ENCODE data around the gene MRPL34. TPM values are rescaled to one million over a fixed set of nuclear protein-coding genes. Genes with fewer than 3 reads are reported as not detected.

MRPL34 gene
- total RNA-seq, 1 experiment from 2014 or later = 87.7 TPM

GRCh38 chr19:17286752-17287151, 18.9 kb upstream of the MRPL34 start:
- H3K4me3 ChIP-seq (ENCODE audit: low read depth in 2 of 2, low read length in 2 of 2) = no peak overlapping the region
- CTCF ChIA-PET = interaction anchor here (0.5 kb wide), 1 partner anchor 10 kb away, joined by 7 read pairs; no protein-coding TSS in a partner anchor
- H3K27me3 ChIP-seq (ENCODE audit: control insufficient read depth, insufficient read depth, low read length) = no peaks in the 10 kb centered on the region
- DNase-seq (ENCODE audit: low read depth, low spot score) (no peak), ATAC-seq (no peak)
- TF ChIP-seq POLR2AphosphoS5 (IDR thresholded peaks at IDR 0.05; ENCODE audit: low read depth, low read length) (no peak), SIN3A (IDR thresholded peaks at IDR 0.05; ENCODE audit: borderline replicate concordance, insufficient read depth, low read depth, low read length) (no peak), CTCF (IDR thresholded peaks at IDR 0.05) (no peak), TCF7L2 (IDR thresholded peaks at IDR 0.05; ENCODE audit: low read depth, low read length) (no peak), REST (IDR thresholded peaks at IDR 0.05; ENCODE audit: insufficient read depth in 1 of 2, low read depth in 2 of 2, low read length in 1 of 2) (no peak)
- no peaks in the 10 kb centered on the region for H3K36me3 ChIP-seq (ENCODE audit: control insufficient read depth, insufficient read depth, low read length)
- POLR2A ChIA-PET = no interaction called here
- in situ Hi-C loops (cut with HindIII; ENCODE audit: low pct_unique_long_range_greater_than_20kb, low sequenced_read_pairs) (no loop called here), intact Hi-C loops (cut with micrococcal nuclease; ENCODE audit: unreplicated experiment) (loop anchor here (10.0 kb wide), 1 partner anchor 62 kb away; the partner anchor contains the start of gene OCEL1)
- H3K4me1 ChIP-seq (ENCODE audit: control insufficient read depth, insufficient read depth, low read length) = peaks cover 3% of the 10 kb centered on the region; the same call in 1 of the 2 replicates
- no peak overlapping the region for H3K27ac ChIP-seq (ENCODE audit: low read length)
- no peaks in the 10 kb centered on the region for H3K9me3 ChIP-seq (ENCODE audit: control insufficient read depth, insufficient read depth, low read depth, low read length)
- BruUV-seq (replicated peaks) = no TSS peak

- no TSS peak for BruUV-seq (replicated peaks)
- in situ Hi-C loops (cut with HindIII; ENCODE audit: low pct_unique_long_range_greater_than_20kb, low sequenced_read_pairs) = no loop called here
- CTCF ChIA-PET = interaction anchor here (0.5 kb wide), 1 partner anchor 15 kb away, joined by 5 read pairs; no protein-coding TSS in a partner anchor
- no peak overlapping the region for H3K27ac ChIP-seq (ENCODE audit: low read length)
- intact Hi-C loops (cut with micrococcal nuclease; ENCODE audit: unreplicated experiment) = loop anchor here (10.0 kb wide), 1 partner anchor 65 kb away; the partner anchor contains the start of gene OCEL1
- POLR2A ChIA-PET = no interaction called here
- H3K36me3 ChIP-seq (ENCODE audit: control insufficient read depth, insufficient read depth, low read length) = no peaks in the 10 kb centered on the region
- ATAC-seq (0 out of 2 replicates have a peak, but pooled peaks have one; percentile 47), DNase-seq (ENCODE audit: low read depth, low spot score) (no peak)
- no peaks in the 10 kb centered on the region for H3K9me3 ChIP-seq (ENCODE audit: control insufficient read depth, insufficient read depth, low read depth, low read length)
- H3K27me3 ChIP-seq (ENCODE audit: control insufficient read depth, insufficient read depth, low read length) = no peaks in the 10 kb centered on the region
- TF ChIP-seq CTCF (IDR thresholded peaks at IDR 0.05) (no peak), REST (IDR thresholded peaks at IDR 0.05; ENCODE audit: insufficient read depth in 1 of 2, low read depth in 2 of 2, low read length in 1 of 2) (no peak), SIN3A (IDR thresholded peaks at IDR 0.05; ENCODE audit: borderline replicate concordance, insufficient read depth, low read depth, low read length) (no peak), POLR2AphosphoS5 (IDR thresholded peaks at IDR 0.05; ENCODE audit: low read depth, low read length) (no peak), TCF7L2 (IDR thresholded peaks at IDR 0.05; ENCODE audit: low read depth, low read length) (no peak)
- no peak overlapping the region for H3K4me3 ChIP-seq (ENCODE audit: low read depth in 2 of 2, low read length in 2 of 2)
- peaks cover 3% of the 10 kb centered on the region; the same call in 1 of the 2 replicates for H3K4me1 ChIP-seq (ENCODE audit: control insufficient read depth, insufficient read depth, low read length)
These were observed 16.2 kb upstream of the MRPL34 start for GRCh38 chr19:17289489-17289888.
